HUES64 (cell line): ENCODE data around the gene PDE6C.

Source experiments
- H3K27ac ChIP-seq: 2 replicates; pipeline ENCODE4 v1.7.0; 2013; ENCODE audit warnings: low read depth, low read length, inconsistent platforms
- H3K27me3 ChIP-seq: 2 replicates; pipeline ENCODE4 v1.6.1; 2013; ENCODE audit warnings: mild to moderate bottlenecking, low read length; ENCODE audit not compliant: insufficient read depth
- H3K36me3 ChIP-seq: 2 replicates; pipeline ENCODE4 v1.6.1; 2013; ENCODE audit warnings: mild to moderate bottlenecking, low read length; ENCODE audit not compliant: insufficient read depth
- H3K4me1 ChIP-seq: 2 replicates; pipeline ENCODE4 v1.6.1; 2013; ENCODE audit warnings: mild to moderate bottlenecking, low read length, moderate library complexity; ENCODE audit not compliant: insufficient read depth
- H3K4me3 ChIP-seq: 2 replicates; pipeline ENCODE4 v1.5.1; 2013; ENCODE audit warnings: mild to moderate bottlenecking, low read length, moderate library complexity
- H3K9ac ChIP-seq: 2 replicates; pipeline ENCODE4 v1.6.1; 2013; ENCODE audit warnings: mild to moderate bottlenecking, low read depth, low read length
- H3K9me3 ChIP-seq: 2 replicates; pipeline ENCODE4 v1.6.1; 2013; ENCODE audit warnings: low read depth, low read length; ENCODE audit not compliant: insufficient read depth
- WGBS: fragments of 150-250, 120-280 bp; methylation state at CpG from one replicate; pipeline ENCODE4 v1.1.7; 2013; ENCODE audit warnings: missing lambda C conversion rate; 5-methylcytosine and 5-hydroxymethylcytosine counted together

Gene PDE6C

DNA sequence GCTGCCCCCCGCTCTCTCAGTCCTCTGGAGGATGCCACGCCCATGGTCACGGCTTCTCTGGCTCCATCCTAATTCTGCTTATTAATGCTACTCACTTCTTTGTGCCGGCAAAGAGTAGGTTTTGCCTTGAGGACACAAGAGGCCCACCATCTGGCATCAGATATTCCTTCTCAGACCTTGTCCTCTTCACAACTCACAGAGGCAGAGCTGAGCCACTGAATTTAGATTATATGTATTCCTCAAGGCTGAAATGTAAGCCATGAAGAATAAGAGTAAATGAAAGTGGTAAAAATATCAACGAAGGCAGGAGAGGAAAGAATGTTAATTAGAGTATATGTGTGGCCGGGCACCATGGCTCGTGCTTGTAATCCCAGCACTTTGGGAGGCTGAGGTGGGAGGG, 17.8 kb upstream of the PDE6C start:
- Histone ChIP-seq H3K36me3 (no peaks in the 10 kb centered on the region), H3K4me1 (peaks cover 11% of the 10 kb centered on the region; the same call in 1 of the 2 replicates), H3K27me3 (peaks cover 8% of the 10 kb centered on the region), H3K9ac (no peak overlapping the region), H3K4me3 (no peak overlapping the region), H3K9me3 (no peaks in the 10 kb centered on the region), H3K27ac (no peak overlapping the region)
- WGBS: 92% methylated on average over 7 of the region's 7 CpGs

DNA sequence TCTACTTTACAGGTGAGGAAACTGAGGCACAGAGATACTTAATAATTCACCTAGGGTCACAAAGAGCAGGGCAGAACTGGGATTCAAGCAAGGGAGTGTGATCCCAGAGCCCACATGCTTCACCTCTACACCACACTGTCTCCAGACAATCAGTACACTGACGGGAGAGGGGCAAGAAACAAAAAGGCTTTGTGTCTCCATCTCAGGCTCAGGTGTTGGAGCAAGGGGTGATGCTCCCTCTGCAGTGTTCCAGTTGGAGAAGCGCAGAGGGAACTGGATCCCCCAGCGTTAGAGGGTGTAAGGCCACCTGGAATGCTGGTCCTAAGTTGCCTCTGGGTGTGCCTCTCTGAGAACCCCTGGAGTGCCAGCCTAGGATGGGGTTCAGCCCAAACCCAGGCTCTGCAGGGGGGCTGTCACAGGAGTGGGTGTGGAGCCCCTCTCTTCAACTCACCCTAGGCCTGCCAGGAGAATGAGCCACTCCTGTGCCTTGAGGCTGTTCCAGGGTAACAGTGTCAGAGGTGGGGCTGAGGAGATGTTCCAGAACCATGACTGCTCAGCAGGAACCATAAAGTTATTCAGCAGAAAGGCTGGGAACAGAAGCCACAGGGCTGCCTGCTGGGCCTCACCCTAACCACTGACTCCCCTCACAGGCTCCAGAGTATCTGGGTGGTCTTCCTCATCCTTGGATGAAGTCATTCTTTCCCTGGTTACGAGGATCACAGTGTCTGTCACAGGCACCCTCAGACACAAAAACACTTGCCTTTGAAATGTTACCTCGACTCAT, 16.8 kb upstream of the PDE6C start:
- Histone ChIP-seq H3K36me3 (no peaks in the 10 kb centered on the region), H3K27me3 (peaks cover 18% of the 10 kb centered on the region), H3K9ac (no peak overlapping the region), H3K27ac (no peak overlapping the region), H3K4me3 (no peak overlapping the region), H3K4me1 (peaks cover 11% of the 10 kb centered on the region; the same call in 1 of the 2 replicates), H3K9me3 (no peaks in the 10 kb centered on the region)
- WGBS: 92% methylated on average over 5 of the region's 5 CpGs

DNA sequence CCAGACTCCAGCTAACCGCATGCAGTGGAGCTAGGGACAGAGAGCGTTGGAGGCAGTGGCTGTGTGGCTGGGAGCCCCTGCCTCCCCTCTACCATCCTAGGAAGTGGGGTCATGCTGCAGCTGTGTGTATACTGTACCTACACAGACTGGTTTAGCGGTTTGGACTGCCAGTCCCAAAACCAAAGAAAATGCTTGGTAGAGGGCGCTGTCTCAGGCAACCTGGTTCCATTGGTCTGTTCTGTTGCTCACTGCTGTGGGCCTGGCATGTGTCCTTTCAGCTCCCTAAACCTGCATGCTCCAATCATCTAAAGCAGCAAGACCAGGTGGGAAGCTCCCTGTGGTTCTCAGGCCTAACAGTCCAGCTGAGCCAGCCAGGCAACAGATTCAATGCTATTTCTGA, 15.8 kb upstream of the PDE6C start:
- no peak overlapping the region for H3K27ac ChIP-seq
- H3K4me1 ChIP-seq: peaks cover 5% of the 10 kb centered on the region; the same call in 1 of the 2 replicates
- H3K27me3 ChIP-seq: peaks cover 28% of the 10 kb centered on the region
- no peak overlapping the region for H3K4me3 ChIP-seq
- H3K9ac ChIP-seq: no peak overlapping the region
- WGBS: 78% methylated on average over 4 of the region's 4 CpGs
- no peaks in the 10 kb centered on the region for H3K36me3 ChIP-seq
- H3K9me3 ChIP-seq: no peaks in the 10 kb centered on the region

DNA sequence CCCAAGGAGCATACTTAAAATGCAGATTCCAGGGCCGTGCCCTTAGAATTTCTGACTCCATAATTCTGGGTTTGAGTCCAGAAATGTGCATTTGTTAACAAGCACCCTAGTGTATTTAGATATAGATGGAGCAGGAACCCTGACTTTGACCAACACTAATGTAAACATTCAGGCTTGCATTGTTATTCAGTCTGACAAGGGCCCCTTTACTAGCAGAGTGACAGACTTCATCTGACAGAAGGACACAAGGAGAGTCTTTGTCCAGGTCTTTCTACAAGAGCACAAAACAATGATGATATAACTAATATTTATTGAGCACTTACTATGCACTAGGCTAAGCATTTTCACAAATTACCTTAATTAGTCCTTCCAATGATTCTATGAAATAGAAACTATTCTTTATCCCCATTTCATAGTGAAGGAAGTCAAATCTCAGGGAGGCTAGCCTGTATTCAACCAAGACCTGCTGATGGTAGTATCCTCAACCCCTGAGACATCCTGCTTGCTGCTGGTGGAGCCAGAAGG, 15.2 kb upstream of the PDE6C start:
- Histone ChIP-seq H3K27ac (no peak overlapping the region), H3K4me1 (peaks cover under 1% of the 10 kb centered on the region; the same call in 1 of the 2 replicates), H3K36me3 (no peaks in the 10 kb centered on the region), H3K4me3 (no peak overlapping the region), H3K9ac (no peak overlapping the region), H3K9me3 (no peaks in the 10 kb centered on the region), H3K27me3 (peaks cover 34% of the 10 kb centered on the region)
- WGBS: 100% methylated on average over 1 of the region's 1 CpG

DNA sequence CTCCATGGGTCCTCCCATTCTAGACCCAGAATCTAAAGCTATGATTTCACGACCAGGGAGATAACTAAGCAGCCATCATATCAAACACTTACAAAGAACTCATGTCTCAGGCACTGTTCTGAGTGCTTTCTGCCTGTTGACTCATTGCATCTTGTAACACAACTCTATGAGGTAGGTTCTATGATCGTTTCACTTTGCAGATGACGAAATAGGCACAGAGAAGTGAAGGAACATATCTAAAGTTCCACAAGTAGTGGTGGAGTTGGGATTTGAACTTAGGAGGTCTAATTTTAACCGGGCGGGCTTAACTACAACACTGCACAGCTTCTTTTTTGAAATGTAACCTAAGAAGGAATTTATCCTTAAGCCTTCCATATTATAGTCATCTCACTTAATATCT, 14.2 kb upstream of the PDE6C start:
- Histone ChIP-seq H3K36me3 (no peaks in the 10 kb centered on the region), H3K4me3 (no peak overlapping the region), H3K27ac (no peak overlapping the region), H3K4me1 (no peaks in the 10 kb centered on the region; the same call in 1 of the 2 replicates), H3K9me3 (no peaks in the 10 kb centered on the region), H3K9ac (no peak overlapping the region), H3K27me3 (peaks cover 44% of the 10 kb centered on the region)
- WGBS: 94% methylated on average over 5 of the region's 5 CpGs

DNA sequence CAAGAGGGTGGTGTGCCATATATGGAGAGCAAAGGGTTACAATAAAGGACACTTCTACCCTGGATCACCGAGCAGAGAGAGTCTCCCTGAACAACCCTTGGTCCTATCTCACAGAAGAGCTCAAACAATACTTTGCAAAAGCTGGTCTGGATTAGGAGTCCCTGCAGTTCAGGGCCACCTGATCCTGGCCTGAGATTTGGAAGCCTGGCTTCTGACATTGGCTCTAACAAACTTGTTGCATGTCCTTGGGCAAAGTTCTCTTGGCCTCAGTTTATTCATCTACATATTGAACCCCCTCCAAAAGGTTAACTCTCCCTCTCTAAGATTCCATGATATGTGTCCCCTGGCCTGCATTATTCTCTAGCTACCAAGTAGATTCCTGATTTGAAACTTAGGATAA, 13.0 kb upstream of the PDE6C start:
- peaks cover 56% of the 10 kb centered on the region for H3K27me3 ChIP-seq
- H3K9ac ChIP-seq: no peak overlapping the region

DNA sequence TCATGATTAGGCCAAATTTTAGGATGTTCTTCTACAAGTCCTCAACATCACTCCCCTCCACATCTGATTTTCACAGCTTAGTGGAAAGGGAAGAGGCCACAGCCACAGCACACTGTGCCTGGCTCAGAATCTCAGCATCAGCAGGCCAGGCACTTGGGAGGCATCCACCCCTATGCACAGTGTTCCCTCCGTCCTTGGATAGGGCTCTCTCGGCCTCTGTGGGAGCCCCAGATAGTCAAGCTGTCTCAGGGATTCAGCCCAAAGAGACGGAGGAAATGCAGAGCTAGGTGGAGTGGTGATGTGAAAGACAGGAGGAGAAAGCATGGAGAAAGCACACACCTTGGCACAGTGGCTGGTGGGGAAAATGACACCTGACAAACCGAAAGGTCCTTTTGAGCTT, 12.6 kb upstream of the PDE6C start:
- Histone ChIP-seq H3K9me3 (no peaks in the 10 kb centered on the region), H3K36me3 (no peaks in the 10 kb centered on the region), H3K4me3 (no peak overlapping the region), H3K27me3 (peaks cover 60% of the 10 kb centered on the region), H3K4me1 (no peaks in the 10 kb centered on the region; the same call in 1 of the 2 replicates), H3K27ac (no peak overlapping the region), H3K9ac (no peak overlapping the region)
- WGBS: 90% methylated on average over 4 of the region's 4 CpGs

More for the DNA sequence above, 13.0 kb upstream of the PDE6C start:
- Histone ChIP-seq H3K9me3 (no peaks in the 10 kb centered on the region), H3K4me1 (no peaks in the 10 kb centered on the region; the same call in 1 of the 2 replicates), H3K4me3 (no peak overlapping the region), H3K36me3 (no peaks in the 10 kb centered on the region), H3K27ac (no peak overlapping the region)
- WGBS: 83% methylated on average over 1 of the region's 1 CpG

DNA sequence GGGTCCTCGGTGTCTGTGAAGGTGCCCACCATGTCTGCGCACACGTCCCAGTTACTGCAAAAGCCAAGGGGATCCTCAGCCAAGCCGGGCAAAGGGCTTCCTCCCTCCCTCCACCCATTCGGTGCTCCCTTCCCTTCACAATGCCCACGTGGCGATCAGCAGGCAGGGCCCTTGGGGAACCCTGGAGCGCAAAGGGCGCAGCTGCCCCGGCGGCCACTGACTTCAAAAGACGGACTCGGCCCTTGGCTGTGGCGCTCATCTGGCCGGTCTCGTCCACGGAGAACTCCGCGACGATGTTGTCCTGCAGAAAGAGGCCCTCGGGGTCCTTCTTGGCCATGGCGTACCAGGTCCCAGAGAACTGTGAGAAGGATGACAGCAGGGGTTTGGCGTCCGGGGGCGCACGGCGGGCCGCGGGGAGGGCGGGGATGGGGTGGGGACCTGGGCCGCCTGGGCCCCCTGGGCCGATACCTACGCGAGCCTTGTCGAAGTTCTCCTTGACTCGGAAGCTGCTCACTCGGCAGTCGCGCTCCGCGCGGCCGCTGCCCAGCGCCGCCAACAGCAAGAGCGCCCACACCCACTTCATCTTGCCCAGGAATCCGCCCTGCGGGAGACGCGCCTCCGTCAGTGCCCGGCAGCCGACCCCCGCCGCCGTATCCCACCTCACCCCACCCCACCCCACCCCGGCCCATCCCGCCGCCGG, 11.7 kb upstream of the PDE6C start:
- WGBS: 16% methylated on average over 58 of the region's 60 CpGs
- Histone ChIP-seq H3K4me3 (peak overlapping the region; percentile 55), H3K27ac (no peak overlapping the region)

DNA sequence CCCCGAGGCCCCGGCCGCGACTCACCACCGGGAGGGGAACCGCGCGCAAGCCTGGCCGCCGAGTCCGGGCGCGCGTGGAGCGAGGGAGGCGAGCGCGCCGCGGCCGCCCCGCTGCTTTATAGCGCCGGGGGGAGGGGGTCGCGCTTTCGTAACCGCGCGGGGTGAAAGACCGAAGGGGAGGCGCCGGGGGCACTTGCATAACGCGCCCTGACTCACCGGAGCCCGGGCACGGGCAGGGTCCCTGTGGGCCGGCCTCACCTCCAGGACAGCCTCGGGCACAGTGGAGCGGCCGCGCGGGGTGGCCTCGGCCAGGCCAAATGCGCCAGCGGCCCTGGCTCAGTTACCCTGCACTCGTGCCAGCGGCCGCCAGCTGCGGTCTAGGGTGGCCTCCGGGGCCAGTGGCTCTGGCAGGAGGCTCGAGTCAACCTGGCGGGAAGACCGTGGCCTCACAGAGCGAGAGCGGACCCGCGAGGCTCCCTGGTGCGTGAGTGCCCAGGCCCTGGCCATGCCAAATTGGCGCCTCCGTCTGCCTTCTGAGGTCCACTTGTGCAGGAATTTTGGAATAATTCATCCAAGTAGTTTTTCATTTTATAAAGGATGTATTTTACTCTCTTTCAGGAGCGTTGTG, 11.1 kb upstream of the PDE6C start, which contains the start of gene RBP4:
Gene RBP4 (minus strand): TSS at position 90 of the 628 bp plus-strand sequence. CDS start 207 bp downstream, outside the sequence.
- no peak within 1 kb of the TSS for H3K27ac ChIP-seq
- no peaks in the 10 kb centered on the region for H3K36me3 ChIP-seq
- H3K4me3 ChIP-seq: peak within 1 kb of the TSS; percentile 55
- no peaks in the 10 kb centered on the region for H3K9me3 ChIP-seq
- H3K9ac ChIP-seq: no peak within 1 kb of the TSS
- peaks cover 64% of the 10 kb centered on the region for H3K27me3 ChIP-seq
- WGBS: 1% methylated on average over 63 of the region's 63 CpGs
- no peaks in the 10 kb centered on the region; the same call in 1 of the 2 replicates for H3K4me1 ChIP-seq

More for the DNA sequence above, 11.7 kb upstream of the PDE6C start:
- Histone ChIP-seq H3K9me3 (no peaks in the 10 kb centered on the region), H3K36me3 (no peaks in the 10 kb centered on the region), H3K27me3 (peaks cover 64% of the 10 kb centered on the region), H3K9ac (no peak overlapping the region), H3K4me1 (no peaks in the 10 kb centered on the region; the same call in 1 of the 2 replicates)

DNA sequence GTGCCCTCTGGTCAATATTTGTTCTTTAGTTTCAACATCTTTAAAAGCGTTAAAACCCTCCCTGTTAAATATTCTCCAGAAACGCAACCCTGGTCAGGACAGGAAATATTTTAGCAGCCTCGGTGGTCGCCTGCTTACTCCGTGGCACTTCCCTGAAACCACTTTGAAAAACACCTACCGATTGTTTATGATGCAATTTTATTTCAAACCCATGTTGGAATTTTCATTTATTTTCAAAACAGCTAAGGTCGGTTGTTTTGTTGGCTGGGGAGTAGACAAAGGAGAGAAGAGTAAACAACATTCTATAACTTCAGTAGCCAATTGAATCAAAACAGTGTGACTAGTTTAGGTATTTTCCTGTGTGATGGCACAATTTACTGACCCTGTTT, 10.6 kb upstream of the PDE6C start:
- Histone ChIP-seq H3K27ac (no peak overlapping the region), H3K27me3 (peaks cover 68% of the 10 kb centered on the region), H3K36me3 (no peaks in the 10 kb centered on the region), H3K4me1 (no peaks in the 10 kb centered on the region; the same call in 1 of the 2 replicates), H3K4me3 (peak overlapping the region; percentile 55), H3K9ac (no peak overlapping the region), H3K9me3 (no peaks in the 10 kb centered on the region)
- WGBS: 23% methylated on average over 6 of the region's 7 CpGs

DNA sequence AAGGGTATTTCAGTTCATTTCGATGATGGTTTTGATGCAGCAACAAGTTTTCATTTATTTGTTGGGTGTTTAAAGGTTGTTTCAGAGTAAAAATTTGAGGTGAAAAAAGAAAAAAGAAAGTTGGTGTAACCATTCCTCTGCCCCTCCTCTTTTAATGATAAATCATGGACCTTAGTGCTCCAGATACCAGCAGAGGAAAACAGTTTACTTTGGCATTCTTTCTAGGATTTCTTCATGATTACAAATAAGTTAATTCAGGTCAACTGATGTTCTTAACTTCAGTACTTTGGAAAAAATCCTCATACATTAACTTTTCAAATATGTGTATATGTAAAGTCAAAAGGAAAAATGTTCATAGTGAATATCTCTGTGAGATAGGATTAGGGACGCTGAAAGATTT, 9.3 kb upstream of the PDE6C start:
- WGBS: 100% methylated on average over 2 of the region's 2 CpGs
- H3K27ac ChIP-seq: no peak overlapping the region
- H3K27me3 ChIP-seq: peaks cover 67% of the 10 kb centered on the region
- no peaks in the 10 kb centered on the region for H3K36me3 ChIP-seq
- H3K4me3 ChIP-seq: no peak overlapping the region
- no peaks in the 10 kb centered on the region for H3K9me3 ChIP-seq
- no peak overlapping the region for H3K9ac ChIP-seq
- H3K4me1 ChIP-seq: no peaks in the 10 kb centered on the region; the same call in 1 of the 2 replicates
